ACHN (cell line): ENCODE data around the gene SLC35B4.

Experiments
- DNase-seq: peaks from one replicate; pipeline ENCODE4 v3.0.0-alpha.2; 2015
- in situ Hi-C: cut with HindIII; loops from 2 replicates; pipeline ENCODE4 v1.10.0; 2017; ENCODE audit warnings: low sequenced_read_pairs, low pct_ligation_motif_present, low pct_unique_long_range_greater_than_20kb

Gene SLC35B4

DNA sequence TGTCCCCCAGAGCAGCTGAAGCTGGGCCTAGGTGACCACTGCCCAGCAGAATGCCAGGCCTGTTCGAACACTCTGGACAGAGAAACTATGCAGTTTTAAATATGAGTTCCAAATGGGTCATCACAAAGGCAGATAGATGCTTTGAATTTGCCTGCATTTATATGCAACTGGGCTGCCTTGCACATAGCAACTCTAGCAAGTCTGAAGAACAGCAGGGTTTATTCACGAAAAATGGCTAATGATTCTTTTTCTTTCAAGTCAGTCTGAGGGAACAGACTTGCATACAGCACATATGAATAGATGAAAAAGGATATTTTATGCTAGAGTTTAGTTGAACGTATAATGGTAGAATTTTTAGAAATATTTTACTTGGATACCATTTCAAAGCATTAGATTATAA lies 68.5 kb downstream of the SLC35B4 start:
- in situ Hi-C loops: no loop called here

DNA sequence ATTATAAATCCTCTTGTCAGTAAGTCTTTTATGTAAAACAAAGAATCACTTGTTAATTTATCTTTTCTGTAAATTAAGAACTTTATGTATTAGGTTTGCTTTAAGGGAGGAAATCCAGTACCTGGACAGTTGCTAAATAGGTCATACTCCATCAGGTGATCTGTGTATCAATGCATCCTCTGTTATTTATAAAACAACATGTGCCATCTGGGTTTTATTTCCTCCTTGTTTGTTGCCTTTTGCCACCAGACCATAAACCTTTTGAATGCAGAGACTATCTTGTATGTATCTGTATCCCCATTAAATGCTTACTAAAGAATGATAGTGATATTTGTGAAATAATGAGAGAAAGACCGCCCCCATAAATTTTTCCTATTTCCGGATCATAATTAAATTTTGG lies 70.0 kb downstream of the SLC35B4 start:
- in situ Hi-C loops: no loop called here
- DNase-seq: no peak

More for the DNA sequence above, 68.5 kb downstream of the SLC35B4 start:
- no peak for DNase-seq

DNA sequence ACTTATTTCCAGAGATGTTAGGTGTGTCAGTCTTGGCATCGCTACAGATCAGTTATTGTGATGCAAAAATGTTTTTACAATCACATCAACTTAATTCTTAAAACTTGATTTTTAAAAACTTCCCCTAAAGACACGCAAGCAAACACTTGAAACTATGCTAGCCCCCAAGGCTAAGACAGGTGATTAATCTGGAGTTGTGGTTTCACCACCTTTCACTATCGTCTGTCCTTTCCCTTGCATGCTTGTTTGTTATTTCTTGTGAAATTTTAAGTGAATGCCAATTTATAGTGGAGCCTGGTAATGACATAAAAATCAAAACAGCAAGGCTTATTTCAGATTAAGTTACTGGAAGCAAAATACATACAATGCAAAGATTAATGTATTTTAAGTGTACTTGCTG lies 70.4 kb downstream of the SLC35B4 start:
- in situ Hi-C loops: no loop called here
- no peak for DNase-seq

DNA sequence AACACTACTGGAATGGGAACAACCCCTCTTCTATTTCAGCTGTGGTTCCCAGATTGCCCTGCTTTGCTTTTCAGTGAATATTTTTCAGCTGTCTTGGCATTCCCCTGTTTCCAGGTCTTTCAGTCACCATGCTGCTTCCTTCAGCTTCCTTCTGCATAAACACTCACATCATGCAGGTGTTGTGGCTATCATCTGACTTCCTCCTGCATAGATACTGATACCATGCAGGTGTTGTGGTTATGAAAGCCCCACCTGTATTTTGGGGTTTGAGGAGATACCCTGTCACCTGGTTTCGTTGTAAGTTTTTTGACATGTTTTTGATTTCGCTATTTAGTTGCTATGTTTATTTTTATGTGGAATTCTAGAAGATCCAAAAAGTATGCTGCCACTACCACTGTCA lies 71.5 kb downstream of the SLC35B4 start:
- in situ Hi-C loops: no loop called here

More for the DNA sequence above, 71.5 kb downstream of the SLC35B4 start:
- DNase-seq: no peak
